HG03439 (cell line): Measurements from ENCODE around the gene SSTR5.
"Not testable (repeated sequence)": the region's sequence is repeated elsewhere in the genome, so short reads cannot be mapped to it uniquely, and the experiment has no call there.

Source experiments
- ATAC-seq: cut with Tn5 transposase; IDR thresholded peaks from one replicate; pipeline ENCODE4 v1.9.1; 2021; ENCODE audit warnings: mild to moderate bottlenecking, moderate library complexity; ENCODE audit not compliant: unreplicated experiment

The SSTR5 gene

GRCh38 chr16:1071561-1072225 lies 854 bp upstream of the SSTR5 start:
- no peak for ATAC-seq

GRCh38 chr16:1073262-1073558 lies 663 bp downstream of the SSTR5 start:
- ATAC-seq, result no peak

GRCh38 chr16:1073566-1074378 lies 1.2 kb downstream of the SSTR5 start:
- ATAC-seq, result no peak

GRCh38 chr16:1074379-1074649 lies 1.8 kb downstream of the SSTR5 start:
- no peak for ATAC-seq

GRCh38 chr16:1075546-1075945 lies 3.0 kb downstream of the SSTR5 start:
- no peak for ATAC-seq

- ATAC-seq, result no peak
Measured at GRCh38 chr16:1076801-1077576, 4.4 kb downstream of the SSTR5 start.

- ATAC-seq, result no peak
Measured at GRCh38 chr16:1077877-1078578, 5.5 kb downstream of the SSTR5 start.

- ATAC-seq, result no peak
Measured at GRCh38 chr16:1078579-1079021, 6.1 kb downstream of the SSTR5 start.

GRCh38 chr16:1079341-1079740 lies 6.8 kb downstream of the SSTR5 start:
- ATAC-seq, result no peak

GRCh38 chr16:1079786-1080525 lies 7.4 kb downstream of the SSTR5 start:
- ATAC-seq, result no peak

- ATAC-seq, result no peak
Measured at GRCh38 chr16:1080801-1081733, 8.5 kb downstream of the SSTR5 start.

GRCh38 chr16:1081734-1082265 lies 9.3 kb downstream of the SSTR5 start:
- ATAC-seq, result no peak

GRCh38 chr16:1082266-1082951 lies 9.9 kb downstream of the SSTR5 start:
- ATAC-seq, result no peak

- no peak for ATAC-seq
Measured at GRCh38 chr16:1082952-1083675, 10.6 kb downstream of the SSTR5 start.

- ATAC-seq, result no peak
Measured at GRCh38 chr16:1084971-1085370, 12.4 kb downstream of the SSTR5 start.

- not testable (repeated sequence) for ATAC-seq
Measured at GRCh38 chr16:1086443-1086842, 13.9 kb downstream of the SSTR5 start.

GRCh38 chr16:1088295-1089170 lies 16.0 kb downstream of the SSTR5 start:
- no peak for ATAC-seq
